ENCODE data around the gene DUSP21.

Gene DUSP21

GRCh38 chrX:44875185-44875489 is 31.3 kb downstream of the DUSP21 start:
- Histone ChIP-seq H3K4me1 (ENCODE audit: control insufficient read depth, low read length) (peaks cover 40% of the 10 kb centered on the region), H3K4me3 (ENCODE audit: low read length) (peak overlapping the region; percentile 91), H3K9me2 (replicated peaks; ENCODE audit: control insufficient read depth, low read length) (no peaks in the 10 kb centered on the region)

GRCh38 chrX:44876086-44876485 is 32.3 kb downstream of the DUSP21 start:
- H3K4me3 ChIP-seq (ENCODE audit: low read length), result peak overlapping the region; percentile 91
- no peaks in the 10 kb centered on the region for H3F3A ChIP-seq (ENCODE audit: control insufficient read depth, insufficient read depth)
- H3K79me2 ChIP-seq (ENCODE audit: control insufficient read depth, low read length), result peaks cover 92% of the 10 kb centered on the region
- no peak for TF ChIP-seq EZH2phosphoT487 (IDR thresholded peaks at IDR 0.05; ENCODE audit: borderline replicate concordance, low read length)
- TF ChIP-seq CTCF (IDR thresholded peaks at IDR 0.05; ENCODE audit: low read depth, low read length, poor library complexity, severe bottlenecking), result no peak
- H3K9me3 ChIP-seq (ENCODE audit: control insufficient read depth, insufficient read depth, low read length), result no peaks in the 10 kb centered on the region
- peak overlapping the region; percentile 58 for H3K4me2 ChIP-seq (ENCODE audit: low read length)
- H3K27me3 ChIP-seq (ENCODE audit: control insufficient read depth, low read length), result no peaks in the 10 kb centered on the region
- H3K27ac ChIP-seq (ENCODE audit: low read depth, low read length), result no peak overlapping the region
- H3K36me3 ChIP-seq (ENCODE audit: control insufficient read depth, low read length), result peaks cover 14% of the 10 kb centered on the region
- no peaks in the 10 kb centered on the region for H4K20me1 ChIP-seq (ENCODE audit: control insufficient read depth, insufficient read depth, low read depth, low read length)
- H3K9me2 ChIP-seq (replicated peaks; ENCODE audit: control insufficient read depth, low read length), result no peaks in the 10 kb centered on the region
- peaks cover 36% of the 10 kb centered on the region for H3K4me1 ChIP-seq (ENCODE audit: control insufficient read depth, low read length)

More at GRCh38 chrX:44875185-44875489, 31.3 kb downstream of the DUSP21 start:
- Histone ChIP-seq H3K9me3 (ENCODE audit: control insufficient read depth, insufficient read depth, low read length) (no peaks in the 10 kb centered on the region), H3K79me2 (ENCODE audit: control insufficient read depth, low read length) (peaks cover 86% of the 10 kb centered on the region), H4K20me1 (ENCODE audit: control insufficient read depth, insufficient read depth, low read depth, low read length) (no peaks in the 10 kb centered on the region), H3K27me3 (ENCODE audit: control insufficient read depth, low read length) (no peaks in the 10 kb centered on the region), H3F3A (ENCODE audit: control insufficient read depth, insufficient read depth) (no peaks in the 10 kb centered on the region), H3K27ac (ENCODE audit: low read depth, low read length) (no peak overlapping the region), H3K4me2 (ENCODE audit: low read length) (peak overlapping the region; percentile 58), H3K36me3 (ENCODE audit: control insufficient read depth, low read length) (peaks cover 14% of the 10 kb centered on the region)
- no peak for TF ChIP-seq EZH2phosphoT487 (IDR thresholded peaks at IDR 0.05; ENCODE audit: borderline replicate concordance, low read length)
- TF ChIP-seq CTCF (IDR thresholded peaks at IDR 0.05; ENCODE audit: low read depth, low read length, poor library complexity, severe bottlenecking), result no peak

GRCh38 chrX:44876767-44877166 is 32.9 kb downstream of the DUSP21 start:
- no peaks in the 10 kb centered on the region for H4K20me1 ChIP-seq (ENCODE audit: control insufficient read depth, insufficient read depth, low read depth, low read length)
- H3F3A ChIP-seq (ENCODE audit: control insufficient read depth, insufficient read depth), result no peaks in the 10 kb centered on the region
- H3K27ac ChIP-seq (ENCODE audit: low read depth, low read length), result no peak overlapping the region
- no peaks in the 10 kb centered on the region for H3K27me3 ChIP-seq (ENCODE audit: control insufficient read depth, low read length)
- H3K79me2 ChIP-seq (ENCODE audit: control insufficient read depth, low read length), result peaks cover 92% of the 10 kb centered on the region
- TF ChIP-seq EZH2phosphoT487 (IDR thresholded peaks at IDR 0.05; ENCODE audit: borderline replicate concordance, low read length) (no peak), CTCF (IDR thresholded peaks at IDR 0.05; ENCODE audit: low read depth, low read length, poor library complexity, severe bottlenecking) (no peak)
- H3K9me2 ChIP-seq (replicated peaks; ENCODE audit: control insufficient read depth, low read length), result no peaks in the 10 kb centered on the region
- peaks cover 14% of the 10 kb centered on the region for H3K36me3 ChIP-seq (ENCODE audit: control insufficient read depth, low read length)
- H3K9me3 ChIP-seq (ENCODE audit: control insufficient read depth, insufficient read depth, low read length), result no peaks in the 10 kb centered on the region
- H3K4me1 ChIP-seq (ENCODE audit: control insufficient read depth, low read length), result peaks cover 33% of the 10 kb centered on the region
- H3K4me3 ChIP-seq (ENCODE audit: low read length), result no peak overlapping the region
- H3K4me2 ChIP-seq (ENCODE audit: low read length), result no peak overlapping the region

- Histone ChIP-seq H3F3A (ENCODE audit: control insufficient read depth, insufficient read depth) (no peaks in the 10 kb centered on the region), H3K9me2 (replicated peaks; ENCODE audit: control insufficient read depth, low read length) (no peaks in the 10 kb centered on the region), H3K27me3 (ENCODE audit: control insufficient read depth, low read length) (no peaks in the 10 kb centered on the region), H3K36me3 (ENCODE audit: control insufficient read depth, low read length) (peaks cover 14% of the 10 kb centered on the region), H3K9me3 (ENCODE audit: control insufficient read depth, insufficient read depth, low read length) (no peaks in the 10 kb centered on the region), H3K4me1 (ENCODE audit: control insufficient read depth, low read length) (peaks cover 33% of the 10 kb centered on the region), H3K27ac (ENCODE audit: low read depth, low read length) (no peak overlapping the region), H4K20me1 (ENCODE audit: control insufficient read depth, insufficient read depth, low read depth, low read length) (no peaks in the 10 kb centered on the region), H3K4me2 (ENCODE audit: low read length) (no peak overlapping the region), H3K79me2 (ENCODE audit: control insufficient read depth, low read length) (peaks cover 100% of the 10 kb centered on the region), H3K4me3 (ENCODE audit: low read length) (no peak overlapping the region)
- TF ChIP-seq CTCF (IDR thresholded peaks at IDR 0.05; ENCODE audit: low read depth, low read length, poor library complexity, severe bottlenecking) (no peak), EZH2phosphoT487 (IDR thresholded peaks at IDR 0.05; ENCODE audit: borderline replicate concordance, low read length) (no peak)
Observed at GRCh38 chrX:44878780-44879179, 35.0 kb downstream of the DUSP21 start.

Measured in DOHH2 (cell line).